Mucosa of descending colon (tissue), 3 donors: Measurements from ENCODE around the gene TSNAX. TPM values are rescaled to one million over a fixed set of nuclear protein-coding genes. Genes with fewer than 3 reads are reported as not detected.
"Not testable (repeated sequence)": the region's sequence is repeated elsewhere in the genome, so short reads cannot be mapped to it uniquely, and the experiment has no call there.

Experiments
- ATAC-seq: fragments of 200-7000 bp; cut with Tn5 transposase; one replicate; pipeline ENCODE4 v1.9.1; 2020; ENCODE audit warnings: mild to moderate bottlenecking, moderate library complexity
- DNase-seq, 3 donors: peaks; one replicate each; pipeline ENCODE4 v3.0.0-alpha.2; 2020
- H3K36me3 ChIP-seq: fragments of 200-600 bp; one replicate; pipeline ENCODE4 v1.8.0; 2021; ENCODE audit warnings: low read depth, mild to moderate bottlenecking
- H3K4me1 ChIP-seq: fragments of 200-600 bp; one replicate; pipeline ENCODE4 v1.8.0; 2021; ENCODE audit warnings: low read depth, mild to moderate bottlenecking
- H3K4me3 ChIP-seq: fragments of 200-600 bp; one replicate; pipeline ENCODE4 v1.8.0; 2021; ENCODE audit warnings: mild to moderate bottlenecking
- H3K9me3 ChIP-seq: fragments of 200-600 bp; one replicate; pipeline ENCODE4 v1.8.0; 2021; ENCODE audit warnings: mild to moderate bottlenecking
- CTCF ChIP-seq: fragments of 200-600 bp; IDR thresholded peaks from one replicate; pipeline ENCODE4 v1.8.0; 2022; ENCODE audit warnings: antibody characterized with exemption, mild to moderate bottlenecking
- intact Hi-C, 2 donors: fragments of 100-400 bp; cut with DNase I in 1 of 2; cut with micrococcal nuclease in 1 of 2; formaldehyde crosslinking; loops; one replicate each; pipeline versions ENCODE4 v1.11.0 to v1.11.1; 2022; cut with DNase I, micrococcal nuclease
- total RNA-seq, 3 donors: library from RNA; stranded (reverse); fragmentation: NEBNext Ultra II Directional in 2 of 3; extraction: Animal tissue kit (Norgen Biotek cat#: 25700) in 2 of 3; gene quantifications; one replicate each; pipeline versions ENCODE4 v1.2.1 to v1.2.4, GENCODE V29; 2021 to 2023
- donor health status: DM: no; HTN: no; CAD: no; lungs with moderate emphysema.
- donor health status: DM: no; HTN: no; CAD: no.
- donor health status: DM: no; HTN: yes; CAD: no.

TSNAX gene
- total RNA-seq, 3 donors from 2014 or later = 22.0 to 33.2 (median 31.4) TPM

- no peak for DNase-seq
- H3K36me3 ChIP-seq = no peaks in the 10 kb centered on the region
- no peaks in the 10 kb centered on the region for H3K9me3 ChIP-seq
- H3K4me3 ChIP-seq = no peak overlapping the region
- no peak for ATAC-seq
- no peaks in the 10 kb centered on the region for H3K4me1 ChIP-seq
- no peak for TF ChIP-seq CTCF
- intact Hi-C loops = no loop called here
Measured at GRCh38 chr1:231563247-231563646, 34.8 kb downstream of the TSNAX start.

- intact Hi-C loops = no loop called here
- H3K9me3 ChIP-seq = no peaks in the 10 kb centered on the region
- no peaks in the 10 kb centered on the region for H3K4me1 ChIP-seq
- H3K36me3 ChIP-seq = no peaks in the 10 kb centered on the region
- TF ChIP-seq CTCF = no peak
- ATAC-seq (no peak), DNase-seq (no peak)
- no peak overlapping the region for H3K4me3 ChIP-seq
Measured at GRCh38 chr1:231564373-231564772, 35.9 kb downstream of the TSNAX start.

GRCh38 chr1:231566496-231566895 lies 38.0 kb downstream of the TSNAX start:
- intact Hi-C loops = no loop called here
- no peak for ATAC-seq
- H3K36me3 ChIP-seq = no peaks in the 10 kb centered on the region

GRCh38 chr1:231570262-231570661 lies 41.8 kb downstream of the TSNAX start:
- H3K4me1 ChIP-seq, ATAC-seq, intact Hi-C loops, DNase-seq, H3K36me3 ChIP-seq, H3K9me3 ChIP-seq, H3K4me3 ChIP-seq: not testable (repeated sequence)

More at GRCh38 chr1:231566496-231566895, 38.0 kb downstream of the TSNAX start:
- Histone ChIP-seq H3K4me3 (no peak overlapping the region), H3K9me3 (no peaks in the 10 kb centered on the region), H3K4me1 (no peaks in the 10 kb centered on the region)
- no peak for DNase-seq
- no peak for TF ChIP-seq CTCF

GRCh38 chr1:231571904-231572303 lies 43.4 kb downstream of the TSNAX start:
- ATAC-seq (no peak), DNase-seq (no peak)

GRCh38 chr1:231575472-231575871 lies 47.0 kb downstream of the TSNAX start:
- TF ChIP-seq CTCF = no peak
- Histone ChIP-seq H3K4me3 (no peak overlapping the region), H3K4me1 (no peaks in the 10 kb centered on the region), H3K36me3 (no peaks in the 10 kb centered on the region), H3K9me3 (no peaks in the 10 kb centered on the region)
- intact Hi-C loops = no loop called here
- DNase-seq = no peak
- no peak for ATAC-seq

More at GRCh38 chr1:231571904-231572303, 43.4 kb downstream of the TSNAX start:
- intact Hi-C loops = no loop called here
- H3K36me3 ChIP-seq = no peaks in the 10 kb centered on the region
- TF ChIP-seq CTCF = no peak
- no peak overlapping the region for H3K4me3 ChIP-seq
- H3K9me3 ChIP-seq = no peaks in the 10 kb centered on the region
- no peaks in the 10 kb centered on the region for H3K4me1 ChIP-seq
